Stimulated activated CD8-positive, alpha-beta memory T cell treated with anti-CD3 and anti-CD28 coated beads, Interleukin-4, amount 100 ng/mL, for 4 hours (primary cell): ENCODE data around the gene CPXM1.
"Not testable (repeated sequence)": the region's sequence is repeated elsewhere in the genome, so short reads cannot be mapped to it uniquely, and the experiment has no call there.

ENCODE experiments used
- DNase-seq, 2 donors: peaks; one replicate each; pipeline ENCODE4 v3.0.0-alpha.2; 2020; ENCODE audit warnings: low read depth in 2 of 2, low spot score in 1 of 2

The CPXM1 gene

GRCh38 chr20:2822073-2822472 lies 21.6 kb upstream of the CPXM1 start:
- no peak for DNase-seq

- no peak for DNase-seq
Measured at GRCh38 chr20:2820896-2821869, 20.8 kb upstream of the CPXM1 start.

- no peak for DNase-seq
Measured at GRCh38 chr20:2820084-2820895, 19.9 kb upstream of the CPXM1 start.

- DNase-seq, result no peak
Measured at GRCh38 chr20:2817891-2818595, 17.6 kb upstream of the CPXM1 start.

GRCh38 chr20:2817341-2817726 lies 16.9 kb upstream of the CPXM1 start:
- no peak for DNase-seq

GRCh38 chr20:2816583-2817340 lies 16.3 kb upstream of the CPXM1 start:
- DNase-seq, result no peak

GRCh38 chr20:2816030-2816582 lies 15.7 kb upstream of the CPXM1 start, which contains the start of gene TMEM239:
Gene TMEM239 (plus strand): TSS chr20:2816364. CDS start chr20:2816555, 191 bp downstream.
- no peak for DNase-seq

- no peak for DNase-seq
Measured at GRCh38 chr20:2815242-2815900, 14.9 kb upstream of the CPXM1 start.

- no peak for DNase-seq
Measured at GRCh38 chr20:2814587-2815051, 14.2 kb upstream of the CPXM1 start, which contains the start of gene C20orf141. Gene C20orf141 (plus strand): TSS chr20:2814987. CDS start chr20:2815185, 198 bp downstream.

GRCh38 chr20:2814076-2814475 lies 13.6 kb upstream of the CPXM1 start:
- no peak for DNase-seq

- no peak for DNase-seq
Measured at GRCh38 chr20:2812189-2812588, 11.8 kb upstream of the CPXM1 start.

- DNase-seq, result no peak
Measured at GRCh38 chr20:2809690-2810089, 9.3 kb upstream of the CPXM1 start.

GRCh38 chr20:2807929-2808328 lies 7.5 kb upstream of the CPXM1 start:
- not testable (repeated sequence) for DNase-seq

- no peak for DNase-seq
Measured at GRCh38 chr20:2807019-2807418, 6.6 kb upstream of the CPXM1 start.

- no peak for DNase-seq
Measured at GRCh38 chr20:2806351-2806701, 5.9 kb upstream of the CPXM1 start.

GRCh38 chr20:2805689-2806350 lies 5.4 kb upstream of the CPXM1 start:
- DNase-seq, result no peak

GRCh38 chr20:2804852-2805688 lies 4.6 kb upstream of the CPXM1 start:
- no peak for DNase-seq
